GM10266 (cell line): ENCODE measurements around the gene ABCD1.
"Not testable (repeated sequence)": the region's sequence is repeated elsewhere in the genome, so short reads cannot be mapped to it uniquely, and the experiment has no call there.

ENCODE experiments used
- DNase-seq: peaks from one replicate; pipeline ENCODE4 v3.0.0; 2012; ENCODE audit errors: extremely low spot score
- CTCF ChIP-seq: IDR thresholded peaks from 2 replicates; pipeline ENCODE4 v1.5.1; 2012; ENCODE audit warnings: mild to moderate bottlenecking, low read depth; ENCODE audit not compliant: control insufficient read depth, insufficient read depth; ENCODE audit errors: missing control alignments

The ABCD1 gene

GRCh38 chrX:153744210-153745066, 19.8 kb downstream of the ABCD1 start:
- no peak for DNase-seq
- TF ChIP-seq CTCF = no peak

GRCh38 chrX:153745067-153745433, 20.4 kb downstream of the ABCD1 start:
- not testable (repeated sequence) for DNase-seq

GRCh38 chrX:153746359-153746758, 21.7 kb downstream of the ABCD1 start:
- TF ChIP-seq CTCF = no peak
- DNase-seq = no peak

- not testable (repeated sequence) for DNase-seq
Measured at GRCh38 chrX:153746991-153747390, 22.3 kb downstream of the ABCD1 start.

- DNase-seq = not testable (repeated sequence)
Measured at GRCh38 chrX:153749017-153749416, 24.4 kb downstream of the ABCD1 start.

- DNase-seq = no peak
- no peak for TF ChIP-seq CTCF
Measured at GRCh38 chrX:153750127-153750774, 25.6 kb downstream of the ABCD1 start.

- DNase-seq = no peak
- no peak for TF ChIP-seq CTCF
Measured at GRCh38 chrX:153755136-153755535, 30.5 kb downstream of the ABCD1 start.

- no peak for DNase-seq
- TF ChIP-seq CTCF = no peak
Measured at GRCh38 chrX:153761863-153762262, 37.2 kb downstream of the ABCD1 start.
